HUES48 (cell line): Measurements from ENCODE around the gene SEC16A.

ENCODE experiments used
- H3K27ac ChIP-seq: one replicate; pipeline ENCODE4 v1.7.0; 2013; ENCODE audit warnings: low read depth, low read length, inconsistent platforms
- H3K27me3 ChIP-seq: 2 replicates; pipeline ENCODE4 v1.6.1; 2013; ENCODE audit warnings: mild to moderate bottlenecking, low read length; ENCODE audit not compliant: control insufficient read depth, insufficient read depth
- H3K36me3 ChIP-seq: 2 replicates; pipeline ENCODE4 v1.6.1; 2013; ENCODE audit warnings: low read length; ENCODE audit not compliant: control insufficient read depth, insufficient read depth
- H3K4me1 ChIP-seq: 2 replicates; pipeline ENCODE4 v1.6.1; 2013; ENCODE audit warnings: mild to moderate bottlenecking, low read length; ENCODE audit not compliant: control insufficient read depth, insufficient read depth
- H3K4me3 ChIP-seq: 2 replicates; pipeline ENCODE4 v1.5.1; 2013; ENCODE audit warnings: mild to moderate bottlenecking, low read depth, low read length
- H3K9ac ChIP-seq: 2 replicates; pipeline ENCODE4 v1.6.1; 2013; ENCODE audit warnings: mild to moderate bottlenecking, low read depth, low read length, moderate library complexity
- H3K9me3 ChIP-seq: 2 replicates; pipeline ENCODE4 v1.6.1; 2013; ENCODE audit warnings: low read length; ENCODE audit not compliant: control insufficient read depth, insufficient read depth

Gene SEC16A

GRCh38 chr9:136476369-136477150 lies 6.3 kb downstream of the SEC16A start:
- H3K4me3 ChIP-seq, result no peak overlapping the region
- H3K27me3 ChIP-seq, result no peaks in the 10 kb centered on the region
- no peak overlapping the region for H3K9ac ChIP-seq
- H3K9me3 ChIP-seq, result no peaks in the 10 kb centered on the region
- peaks cover 73% of the 10 kb centered on the region for H3K36me3 ChIP-seq
- H3K27ac ChIP-seq, result no peak overlapping the region
- H3K4me1 ChIP-seq, result peaks cover 3% of the 10 kb centered on the region

- Histone ChIP-seq H3K9ac (no peak overlapping the region), H3K4me3 (no peak overlapping the region), H3K4me1 (no peaks in the 10 kb centered on the region), H3K27ac (no peak overlapping the region), H3K9me3 (no peaks in the 10 kb centered on the region), H3K27me3 (no peaks in the 10 kb centered on the region), H3K36me3 (peaks cover 86% of the 10 kb centered on the region)
Observed at GRCh38 chr9:136474974-136475865, 7.6 kb downstream of the SEC16A start.

- Histone ChIP-seq H3K9me3 (no peaks in the 10 kb centered on the region), H3K4me3 (no peak overlapping the region), H3K27me3 (no peaks in the 10 kb centered on the region), H3K9ac (no peak overlapping the region), H3K27ac (no peak overlapping the region), H3K4me1 (no peaks in the 10 kb centered on the region), H3K36me3 (peaks cover 97% of the 10 kb centered on the region)
Observed at GRCh38 chr9:136474021-136474640, 8.7 kb downstream of the SEC16A start.

- no peak overlapping the region for H3K27ac ChIP-seq
- H3K9me3 ChIP-seq, result no peaks in the 10 kb centered on the region
- H3K4me1 ChIP-seq, result no peaks in the 10 kb centered on the region
- no peak overlapping the region for H3K4me3 ChIP-seq
- no peaks in the 10 kb centered on the region for H3K27me3 ChIP-seq
- H3K36me3 ChIP-seq, result peaks cover 99% of the 10 kb centered on the region
- no peak overlapping the region for H3K9ac ChIP-seq
Observed at GRCh38 chr9:136473354-136473721, 9.5 kb downstream of the SEC16A start.

- H3K9ac ChIP-seq, result no peak overlapping the region
- peaks cover 100% of the 10 kb centered on the region for H3K36me3 ChIP-seq
- H3K4me1 ChIP-seq, result no peaks in the 10 kb centered on the region
- no peaks in the 10 kb centered on the region for H3K9me3 ChIP-seq
- no peak overlapping the region for H3K4me3 ChIP-seq
- H3K27me3 ChIP-seq, result no peaks in the 10 kb centered on the region
- no peak overlapping the region for H3K27ac ChIP-seq
Observed at GRCh38 chr9:136472640-136473353, 10.0 kb downstream of the SEC16A start.

GRCh38 chr9:136471802-136472487 lies 10.9 kb downstream of the SEC16A start:
- Histone ChIP-seq H3K36me3 (peaks cover 100% of the 10 kb centered on the region), H3K9me3 (no peaks in the 10 kb centered on the region), H3K4me3 (no peak overlapping the region), H3K4me1 (no peaks in the 10 kb centered on the region), H3K9ac (no peak overlapping the region), H3K27me3 (no peaks in the 10 kb centered on the region), H3K27ac (no peak overlapping the region)

- no peaks in the 10 kb centered on the region for H3K27me3 ChIP-seq
- H3K27ac ChIP-seq, result no peak overlapping the region
- no peak overlapping the region for H3K9ac ChIP-seq
- H3K4me3 ChIP-seq, result no peak overlapping the region
- H3K4me1 ChIP-seq, result no peaks in the 10 kb centered on the region
- peaks cover 100% of the 10 kb centered on the region for H3K36me3 ChIP-seq
- H3K9me3 ChIP-seq, result no peaks in the 10 kb centered on the region
Observed at GRCh38 chr9:136470792-136471469, 11.9 kb downstream of the SEC16A start.

- Histone ChIP-seq H3K9ac (no peak overlapping the region), H3K4me3 (no peak overlapping the region), H3K27ac (no peak overlapping the region), H3K27me3 (no peaks in the 10 kb centered on the region), H3K4me1 (no peaks in the 10 kb centered on the region), H3K9me3 (no peaks in the 10 kb centered on the region), H3K36me3 (peaks cover 100% of the 10 kb centered on the region)
Observed at GRCh38 chr9:136470356-136470755, 12.5 kb downstream of the SEC16A start.

- no peaks in the 10 kb centered on the region for H3K4me1 ChIP-seq
- no peak overlapping the region for H3K27ac ChIP-seq
- no peak overlapping the region for H3K4me3 ChIP-seq
- H3K27me3 ChIP-seq, result no peaks in the 10 kb centered on the region
- H3K9me3 ChIP-seq, result no peaks in the 10 kb centered on the region
- peaks cover 100% of the 10 kb centered on the region for H3K36me3 ChIP-seq
- H3K9ac ChIP-seq, result no peak overlapping the region
Observed at GRCh38 chr9:136467766-136468165, 15.1 kb downstream of the SEC16A start.

GRCh38 chr9:136466155-136466541 lies 16.7 kb downstream of the SEC16A start:
- Histone ChIP-seq H3K9ac (no peak overlapping the region), H3K4me3 (no peak overlapping the region), H3K9me3 (no peaks in the 10 kb centered on the region), H3K4me1 (no peaks in the 10 kb centered on the region), H3K36me3 (peaks cover 99% of the 10 kb centered on the region), H3K27ac (no peak overlapping the region), H3K27me3 (no peaks in the 10 kb centered on the region)
